Neural cell (in vitro differentiated cells): ENCODE results near the gene SSBP4.

Source experiments
- EP300 ChIP-seq: fragments of 450-650 bp; conservative IDR thresholded peaks from 2 replicates; pipeline ENCODE4 v1.6.1; 2014; ENCODE audit warnings: antibody characterized with exemption, mild to moderate bottlenecking, moderate library complexity; ENCODE audit not compliant: poor library complexity, severe bottlenecking
- EZH2 ChIP-seq: fragments of 200-600, 300-800 bp; shearing (Covaris generic), sonication (generic); IDR thresholded peaks from 2 replicates; pipeline ENCODE4 v1.6.1; 2014; ENCODE audit warnings: antibody characterized with exemption, low read length, borderline replicate concordance, mild to moderate bottlenecking; ENCODE audit not compliant: insufficient read depth, poor library complexity, severe bottlenecking
- POLR2AphosphoS5 ChIP-seq: IDR thresholded peaks from 2 replicates; pipeline ENCODE4 v1.6.1; 2012
- RAD21 ChIP-seq: fragments of 450-650 bp; conservative IDR thresholded peaks from 2 replicates; pipeline ENCODE4 v1.6.1; 2014; ENCODE audit warnings: antibody characterized with exemption, mild to moderate bottlenecking, moderate library complexity
- SMC3 ChIP-seq: fragments of 450-650 bp; conservative IDR thresholded peaks from 2 replicates; pipeline ENCODE4 v1.6.1; 2014; ENCODE audit warnings: antibody characterized with exemption, mild to moderate bottlenecking, moderate library complexity; ENCODE audit not compliant: poor library complexity
- TF ChIP-seq, protein P1 (sequence below): fragments of 450-650 bp; IDR thresholded peaks from 2 replicates; pipeline ENCODE4 v1.5.1; 2014; ENCODE audit warnings: antibody characterized with exemption, mild to moderate bottlenecking, moderate library complexity; ENCODE audit not compliant: poor library complexity, severe bottlenecking

DNA sequence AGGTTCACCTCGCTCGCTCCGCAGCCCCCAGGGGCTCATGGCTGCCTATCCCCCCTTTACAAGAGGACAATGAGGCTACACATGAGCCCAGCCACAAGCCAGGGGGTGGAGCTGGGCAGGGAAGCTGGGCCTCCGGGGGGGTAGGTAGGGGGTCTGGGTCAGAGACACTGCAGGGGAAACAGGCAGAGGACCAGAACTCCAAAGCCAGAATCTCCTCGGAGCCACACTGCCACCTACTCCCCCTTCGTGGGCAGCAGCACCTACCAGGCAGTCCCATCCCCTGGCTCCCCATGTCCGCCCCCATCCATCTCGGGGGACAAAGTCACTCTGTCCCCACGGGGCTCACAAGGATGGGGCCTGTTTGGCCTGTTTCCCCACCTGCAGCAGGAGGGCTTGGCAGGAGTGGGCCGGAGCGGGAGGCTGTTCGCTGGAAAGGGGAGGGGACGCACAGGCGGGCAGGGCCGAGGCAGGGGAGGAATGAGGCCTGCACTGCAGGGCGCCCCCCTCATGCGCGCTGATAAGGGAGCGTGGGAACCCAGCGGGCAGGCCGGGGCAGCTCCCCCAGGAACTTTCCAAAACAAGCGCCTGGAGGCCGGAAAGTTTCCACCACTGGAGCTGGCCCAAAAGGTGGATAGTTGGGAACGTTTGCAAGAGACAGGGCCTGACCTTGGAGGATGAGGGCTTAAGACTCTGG is 19.3 kb downstream of the SSBP4 start:
- TF ChIP-seq POLR2AphosphoS5 (no peak), EP300 (no peak), SMC3 (no peak), EZH2 (no peak), RAD21 (no peak)
- TF ChIP-seq, protein P1, sequence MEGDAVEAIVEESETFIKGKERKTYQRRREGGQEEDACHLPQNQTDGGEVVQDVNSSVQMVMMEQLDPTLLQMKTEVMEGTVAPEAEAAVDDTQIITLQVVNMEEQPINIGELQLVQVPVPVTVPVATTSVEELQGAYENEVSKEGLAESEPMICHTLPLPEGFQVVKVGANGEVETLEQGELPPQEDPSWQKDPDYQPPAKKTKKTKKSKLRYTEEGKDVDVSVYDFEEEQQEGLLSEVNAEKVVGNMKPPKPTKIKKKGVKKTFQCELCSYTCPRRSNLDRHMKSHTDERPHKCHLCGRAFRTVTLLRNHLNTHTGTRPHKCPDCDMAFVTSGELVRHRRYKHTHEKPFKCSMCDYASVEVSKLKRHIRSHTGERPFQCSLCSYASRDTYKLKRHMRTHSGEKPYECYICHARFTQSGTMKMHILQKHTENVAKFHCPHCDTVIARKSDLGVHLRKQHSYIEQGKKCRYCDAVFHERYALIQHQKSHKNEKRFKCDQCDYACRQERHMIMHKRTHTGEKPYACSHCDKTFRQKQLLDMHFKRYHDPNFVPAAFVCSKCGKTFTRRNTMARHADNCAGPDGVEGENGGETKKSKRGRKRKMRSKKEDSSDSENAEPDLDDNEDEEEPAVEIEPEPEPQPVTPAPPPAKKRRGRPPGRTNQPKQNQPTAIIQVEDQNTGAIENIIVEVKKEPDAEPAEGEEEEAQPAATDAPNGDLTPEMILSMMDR = no peak
